ENCODE measurements around the gene ESPNL. TPM values are rescaled to one million over a fixed set of nuclear protein-coding genes. Genes with fewer than 3 reads are reported as not detected.

Gene ESPNL
- total RNA-seq, 2 experiments from 2014 or later, result 0.10 to 0.13 TPM

- Mint-ChIP-seq H3K27me3 (ENCODE audit: low read depth) (no peaks in the 10 kb centered on the region), H3K4me1 (ENCODE audit: low read depth) (no peaks in the 10 kb centered on the region), H3K9me3 (ENCODE audit: insufficient read depth) (no peaks in the 10 kb centered on the region), H3K4me3 (no peak overlapping the region), H3K27ac (no peak overlapping the region), H3K36me3 (ENCODE audit: low read depth) (no peaks in the 10 kb centered on the region)
- ChIA-PET CTCF (no interaction called here), POLR2A (no interaction called here)
- ATAC-seq, result no peak
- no peak for DNase-seq
Measured at GRCh38 chr2:238130696-238131628, 30.8 kb downstream of the ESPNL start.

GRCh38 chr2:238131761-238132462, 31.8 kb downstream of the ESPNL start:
- Mint-ChIP-seq H3K4me3 (no peak overlapping the region), H3K9me3 (ENCODE audit: insufficient read depth) (no peaks in the 10 kb centered on the region), H3K4me1 (ENCODE audit: low read depth) (no peaks in the 10 kb centered on the region), H3K27me3 (ENCODE audit: low read depth) (no peaks in the 10 kb centered on the region), H3K36me3 (ENCODE audit: low read depth) (no peaks in the 10 kb centered on the region), H3K27ac (no peak overlapping the region)
- ATAC-seq, result no peak
- POLR2A ChIA-PET, result no interaction called here
- no peak for DNase-seq
- CTCF ChIA-PET, result no interaction called here

- DNase-seq, result no peak
- Mint-ChIP-seq H3K4me3 (no peak overlapping the region), H3K27ac (no peak overlapping the region), H3K27me3 (ENCODE audit: low read depth) (no peaks in the 10 kb centered on the region), H3K9me3 (ENCODE audit: insufficient read depth) (no peaks in the 10 kb centered on the region), H3K4me1 (ENCODE audit: low read depth) (no peaks in the 10 kb centered on the region), H3K36me3 (ENCODE audit: low read depth) (no peaks in the 10 kb centered on the region)
- CTCF ChIA-PET, result no interaction called here
- POLR2A ChIA-PET, result no interaction called here
- ATAC-seq, result no peak
Measured at GRCh38 chr2:238132463-238133450, 32.6 kb downstream of the ESPNL start.

GRCh38 chr2:238133499-238134392, 33.6 kb downstream of the ESPNL start:
- ChIA-PET POLR2A (no interaction called here), CTCF (no interaction called here)
- Mint-ChIP-seq H3K27me3 (ENCODE audit: low read depth) (no peaks in the 10 kb centered on the region), H3K4me1 (ENCODE audit: low read depth) (no peaks in the 10 kb centered on the region), H3K27ac (no peak overlapping the region), H3K9me3 (ENCODE audit: insufficient read depth) (no peaks in the 10 kb centered on the region), H3K36me3 (ENCODE audit: low read depth) (no peaks in the 10 kb centered on the region), H3K4me3 (no peak overlapping the region)
- DNase-seq (no peak), ATAC-seq (no peak)

GRCh38 chr2:238134393-238134785, 34.2 kb downstream of the ESPNL start:
- Mint-ChIP-seq H3K27me3 (ENCODE audit: low read depth) (no peaks in the 10 kb centered on the region), H3K4me1 (ENCODE audit: low read depth) (no peaks in the 10 kb centered on the region), H3K4me3 (no peak overlapping the region), H3K36me3 (ENCODE audit: low read depth) (no peaks in the 10 kb centered on the region), H3K9me3 (ENCODE audit: insufficient read depth) (no peaks in the 10 kb centered on the region), H3K27ac (no peak overlapping the region)
- POLR2A ChIA-PET, result no interaction called here
- DNase-seq (no peak), ATAC-seq (no peak)
- CTCF ChIA-PET, result no interaction called here

GRCh38 chr2:238135601-238136150, 35.5 kb downstream of the ESPNL start:
- Mint-ChIP-seq H3K4me1 (ENCODE audit: low read depth) (no peaks in the 10 kb centered on the region), H3K27ac (no peak overlapping the region)

GRCh38 chr2:238136820-238137537, 36.8 kb downstream of the ESPNL start:
- H3K4me1 Mint-ChIP-seq (ENCODE audit: low read depth), result peaks cover 5% of the 10 kb centered on the region
- H3K9me3 Mint-ChIP-seq (ENCODE audit: insufficient read depth), result no peaks in the 10 kb centered on the region
- ChIA-PET CTCF (no interaction called here), POLR2A (no interaction called here)
- DNase-seq, result no peak
- H3K27ac Mint-ChIP-seq, result no peak overlapping the region
- H3K4me3 Mint-ChIP-seq, result no peak overlapping the region
- H3K27me3 Mint-ChIP-seq (ENCODE audit: low read depth), result no peaks in the 10 kb centered on the region
- no peak for ATAC-seq
- H3K36me3 Mint-ChIP-seq (ENCODE audit: low read depth), result no peaks in the 10 kb centered on the region

More at GRCh38 chr2:238135601-238136150, 35.5 kb downstream of the ESPNL start:
- no peaks in the 10 kb centered on the region for H3K27me3 Mint-ChIP-seq (ENCODE audit: low read depth)
- CTCF ChIA-PET, result no interaction called here
- no peak for ATAC-seq
- POLR2A ChIA-PET, result no interaction called here
- DNase-seq, result no peak
- H3K9me3 Mint-ChIP-seq (ENCODE audit: insufficient read depth), result no peaks in the 10 kb centered on the region
- H3K36me3 Mint-ChIP-seq (ENCODE audit: low read depth), result no peaks in the 10 kb centered on the region
- no peak overlapping the region for H3K4me3 Mint-ChIP-seq

GRCh38 chr2:238137885-238138284, 37.7 kb downstream of the ESPNL start:
- CTCF ChIA-PET, result interaction anchor here (0.8 kb wide), 1 partner anchor 169 kb away, joined by 3 read pairs; no protein-coding TSS in a partner anchor
- no peak for ATAC-seq
- DNase-seq, result no peak
- H3K27me3 Mint-ChIP-seq (ENCODE audit: low read depth), result no peaks in the 10 kb centered on the region
- no peaks in the 10 kb centered on the region for H3K36me3 Mint-ChIP-seq (ENCODE audit: low read depth)
- H3K27ac Mint-ChIP-seq, result no peak overlapping the region
- no peak overlapping the region for H3K4me3 Mint-ChIP-seq
- POLR2A ChIA-PET, result no interaction called here
- no peaks in the 10 kb centered on the region for H3K9me3 Mint-ChIP-seq (ENCODE audit: insufficient read depth)
- H3K4me1 Mint-ChIP-seq (ENCODE audit: low read depth), result peaks cover 5% of the 10 kb centered on the region

GRCh38 chr2:238138331-238139195, 38.4 kb downstream of the ESPNL start, which contains the start of gene KLHL30:
TSS of gene KLHL30 (plus strand) at chr2:238138668. CDS start at chr2:238140755, 2,087 bp downstream.
- no peaks in the 10 kb centered on the region for H3K9me3 Mint-ChIP-seq (ENCODE audit: insufficient read depth)
- no peaks in the 10 kb centered on the region for H3K36me3 Mint-ChIP-seq (ENCODE audit: low read depth)
- no peak for ATAC-seq
- peaks cover 5% of the 10 kb centered on the region for H3K4me1 Mint-ChIP-seq (ENCODE audit: low read depth)
- POLR2A ChIA-PET, result interaction anchor here (1.2 kb wide), 1 partner anchor 29 kb away, joined by 6 read pairs; no protein-coding TSS in a partner anchor
- CTCF ChIA-PET, result interaction anchor here (0.8 to 1.4 kb wide), 4 partner anchors 12 to 170 kb away, joined by 3 to 5 read pairs (median 4); no protein-coding TSS in a partner anchor
- no peak within 1 kb of the TSS for H3K4me3 Mint-ChIP-seq
- H3K27me3 Mint-ChIP-seq (ENCODE audit: low read depth), result no peaks in the 10 kb centered on the region
- H3K27ac Mint-ChIP-seq, result no peak within 1 kb of the TSS
- no peak for DNase-seq
